Brain microvascular endothelial cell (primary cell): ENCODE measurements around the gene CARMIL1.

Experiments used
- DNase-seq: peaks from one replicate; pipeline ENCODE4 v3.0.0-alpha.2; 2020
- H3K27ac ChIP-seq: fragments of 250-450 bp; sonication (Bioruptor Pico); 2 replicates; pipeline ENCODE4 v1.5.1; 2020; ENCODE audit warnings: mild to moderate bottlenecking, moderate library complexity
- H3K27me3 ChIP-seq: fragments of 250-450 bp; sonication (Bioruptor Pico); replicated peaks from 2 replicates; pipeline ENCODE4 v1.5.1; 2020; ENCODE audit warnings: mild to moderate bottlenecking
- H3K36me3 ChIP-seq: fragments of 250-450 bp; sonication (Bioruptor Pico); replicated peaks from 2 replicates; pipeline ENCODE4 v1.5.1; 2020; ENCODE audit warnings: mild to moderate bottlenecking
- H3K4me3 ChIP-seq: 2 replicates; pipeline ENCODE4 v1.5.1; 2011; ENCODE audit warnings: low read depth, mild to moderate bottlenecking, control low read depth, low read length, moderate library complexity
- in situ Hi-C: cut with HindIII; loops from 2 replicates; pipeline ENCODE4 v1.10.0; 2017; ENCODE audit warnings: low sequenced_read_pairs, low pct_ligation_motif_present
- TF ChIP-seq, protein P1 (sequence below): IDR thresholded peaks from 2 replicates; pipeline ENCODE4 v1.5.1; 2011; ENCODE audit warnings: low read depth, mild to moderate bottlenecking, moderate library complexity, low read length, control low read depth, inconsistent platforms; ENCODE audit errors: missing control alignments

CARMIL1 gene

DNA sequence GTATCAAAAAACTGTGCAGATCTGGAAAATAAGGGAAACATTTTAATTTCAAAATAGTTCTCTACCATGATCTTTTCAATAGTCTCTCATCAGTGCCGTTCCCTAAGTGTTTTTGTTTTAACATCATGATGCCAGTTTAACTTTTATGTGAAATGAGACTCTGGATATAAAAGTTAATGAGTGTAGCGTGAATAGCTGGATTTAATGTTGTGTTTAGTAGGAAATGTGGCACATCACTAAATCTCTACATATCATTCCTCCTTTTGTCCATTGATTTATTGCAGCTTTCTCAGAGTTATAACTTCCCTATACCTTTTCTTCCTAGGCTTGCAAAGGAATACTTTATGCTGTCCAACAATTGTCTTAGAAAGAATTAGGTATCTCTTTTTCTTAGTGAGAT is 291.4 kb downstream of the CARMIL1 start:
- H3K4me3 ChIP-seq, result no peak overlapping the region
- TF ChIP-seq, protein P1, sequence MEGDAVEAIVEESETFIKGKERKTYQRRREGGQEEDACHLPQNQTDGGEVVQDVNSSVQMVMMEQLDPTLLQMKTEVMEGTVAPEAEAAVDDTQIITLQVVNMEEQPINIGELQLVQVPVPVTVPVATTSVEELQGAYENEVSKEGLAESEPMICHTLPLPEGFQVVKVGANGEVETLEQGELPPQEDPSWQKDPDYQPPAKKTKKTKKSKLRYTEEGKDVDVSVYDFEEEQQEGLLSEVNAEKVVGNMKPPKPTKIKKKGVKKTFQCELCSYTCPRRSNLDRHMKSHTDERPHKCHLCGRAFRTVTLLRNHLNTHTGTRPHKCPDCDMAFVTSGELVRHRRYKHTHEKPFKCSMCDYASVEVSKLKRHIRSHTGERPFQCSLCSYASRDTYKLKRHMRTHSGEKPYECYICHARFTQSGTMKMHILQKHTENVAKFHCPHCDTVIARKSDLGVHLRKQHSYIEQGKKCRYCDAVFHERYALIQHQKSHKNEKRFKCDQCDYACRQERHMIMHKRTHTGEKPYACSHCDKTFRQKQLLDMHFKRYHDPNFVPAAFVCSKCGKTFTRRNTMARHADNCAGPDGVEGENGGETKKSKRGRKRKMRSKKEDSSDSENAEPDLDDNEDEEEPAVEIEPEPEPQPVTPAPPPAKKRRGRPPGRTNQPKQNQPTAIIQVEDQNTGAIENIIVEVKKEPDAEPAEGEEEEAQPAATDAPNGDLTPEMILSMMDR, result no peak
- in situ Hi-C loops, result no loop called here

DNA sequence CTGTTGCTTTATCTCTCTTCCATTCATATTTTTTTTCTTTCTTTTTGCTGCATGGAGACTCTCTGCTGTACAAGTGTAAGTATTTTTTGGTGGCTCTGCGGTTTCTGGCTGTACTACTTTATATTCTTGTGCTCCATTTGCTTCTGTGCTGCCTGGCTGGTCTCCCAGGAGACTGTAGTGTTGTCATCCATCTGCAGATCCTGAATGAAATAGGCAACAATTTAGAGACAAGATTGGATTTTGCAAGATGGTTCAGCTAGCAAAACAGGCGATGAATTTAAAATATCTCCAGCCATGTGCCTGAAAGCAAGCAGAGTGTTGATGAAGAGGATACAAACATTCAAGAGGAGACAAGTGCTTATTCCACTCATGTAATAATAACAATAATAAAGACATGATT is 297.7 kb downstream of the CARMIL1 start:
- TF ChIP-seq, protein P1, result no peak
- Histone ChIP-seq H3K27ac (no peak overlapping the region), H3K36me3 (no peaks in the 10 kb centered on the region), H3K27me3 (no peaks in the 10 kb centered on the region), H3K4me3 (no peak overlapping the region)
- in situ Hi-C loops, result no loop called here
- no peak for DNase-seq

More for the DNA sequence above, 291.4 kb downstream of the CARMIL1 start:
- no peaks in the 10 kb centered on the region for H3K27me3 ChIP-seq
- no peaks in the 10 kb centered on the region for H3K36me3 ChIP-seq
- H3K27ac ChIP-seq, result no peak overlapping the region
- DNase-seq, result no peak

DNA sequence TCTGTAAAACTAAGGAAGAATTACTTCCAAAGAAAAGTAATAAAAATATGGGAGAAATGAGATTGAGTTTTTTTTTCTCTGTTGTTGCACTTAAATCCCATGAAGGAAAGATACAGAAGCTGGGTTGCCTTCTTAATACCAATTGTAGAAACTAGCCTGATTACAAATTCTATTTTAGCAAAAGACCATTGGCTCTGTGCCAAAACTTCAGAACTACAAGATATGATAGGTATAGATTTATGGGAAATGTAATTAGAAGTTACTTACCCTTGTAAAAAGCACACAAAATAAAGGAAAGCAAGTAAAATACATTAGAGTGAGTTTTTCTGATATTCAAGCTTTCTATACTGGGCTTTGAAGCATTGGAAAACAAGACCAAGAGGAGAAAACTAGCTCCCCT is 299.4 kb downstream of the CARMIL1 start:
- no peaks in the 10 kb centered on the region for H3K27me3 ChIP-seq
- TF ChIP-seq, protein P1, result no peak
- in situ Hi-C loops, result no loop called here
- DNase-seq, result no peak
- no peak overlapping the region for H3K4me3 ChIP-seq
- H3K27ac ChIP-seq, result no peak overlapping the region
- no peaks in the 10 kb centered on the region for H3K36me3 ChIP-seq

DNA sequence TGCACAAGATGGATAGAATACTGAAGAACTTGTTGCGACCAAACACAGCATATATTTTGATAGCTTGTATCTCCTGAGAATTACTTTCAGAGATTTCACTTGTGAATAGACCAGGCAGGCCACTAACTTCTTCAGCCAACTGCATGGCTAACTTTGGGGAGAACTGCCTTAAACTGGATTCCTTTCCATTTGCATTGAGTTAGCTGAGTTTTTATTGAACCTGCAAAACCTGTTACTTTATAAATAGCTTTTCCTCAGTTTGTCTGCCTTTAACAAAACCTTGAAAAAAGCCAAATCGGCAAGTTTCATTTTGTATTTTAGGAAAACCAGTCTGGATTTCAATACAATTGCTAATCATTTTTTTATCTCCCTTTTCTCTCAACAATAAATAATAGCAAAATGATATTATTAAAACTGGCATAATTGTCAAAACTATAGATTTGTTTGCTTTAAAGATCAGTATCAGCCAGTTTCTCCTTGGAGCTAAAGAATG is 300.3 kb downstream of the CARMIL1 start:
- no peak for DNase-seq
- H3K4me3 ChIP-seq, result no peak overlapping the region
- no peaks in the 10 kb centered on the region for H3K27me3 ChIP-seq
- no peak overlapping the region for H3K27ac ChIP-seq
- TF ChIP-seq, protein P1, result no peak
- no peaks in the 10 kb centered on the region for H3K36me3 ChIP-seq
- in situ Hi-C loops, result no loop called here

DNA sequence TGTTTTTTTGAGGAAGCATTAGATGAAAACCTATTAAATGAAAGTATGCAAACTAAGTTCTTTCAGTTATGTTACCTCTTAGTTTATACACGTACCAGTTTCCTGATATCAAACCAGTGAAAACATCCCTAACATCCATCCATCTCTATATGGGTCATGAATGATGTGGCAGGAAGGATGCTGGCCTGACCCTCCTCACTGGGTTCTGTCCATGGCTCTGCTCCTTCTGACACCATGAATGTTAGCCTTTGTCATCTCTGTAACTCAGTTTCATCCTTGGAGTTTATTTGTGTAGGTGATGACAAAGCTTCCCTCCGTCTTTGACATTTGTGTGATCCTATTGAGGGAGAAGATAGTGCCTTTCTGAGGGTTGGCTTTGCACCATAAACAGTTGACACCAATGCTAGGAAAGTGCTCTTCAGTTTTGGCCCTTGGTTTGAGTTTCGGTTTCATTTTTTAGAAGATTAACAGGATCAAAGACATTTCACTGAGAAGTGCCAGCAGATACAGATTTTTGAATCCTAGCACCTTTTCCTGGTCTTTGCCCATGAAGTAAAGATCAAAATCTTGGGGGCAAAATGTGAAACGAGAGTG is 300.8 kb downstream of the CARMIL1 start:
- Histone ChIP-seq H3K36me3 (no peaks in the 10 kb centered on the region), H3K27me3 (no peaks in the 10 kb centered on the region), H3K4me3 (no peak overlapping the region), H3K27ac (no peak overlapping the region)
- DNase-seq, result no peak
- TF ChIP-seq, protein P1, result no peak
- in situ Hi-C loops, result no loop called here

DNA sequence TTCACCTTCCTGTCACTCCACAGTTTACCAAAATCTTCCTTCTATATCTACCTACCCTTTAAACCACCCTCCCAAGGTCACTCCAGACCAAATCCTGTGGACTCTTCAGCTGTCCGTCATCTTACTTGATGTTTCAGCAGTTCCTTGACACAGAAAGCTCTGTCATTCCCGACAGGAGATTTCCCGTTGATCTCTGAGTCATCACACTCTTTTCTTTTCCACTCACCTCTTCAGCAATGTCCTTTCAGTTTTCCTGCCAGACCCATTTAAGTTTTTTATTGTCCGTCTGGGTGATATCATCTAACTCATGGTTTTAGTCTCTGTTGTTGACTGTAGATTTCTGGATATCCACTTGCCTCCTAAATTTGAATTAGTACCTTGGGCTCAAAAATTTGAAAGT is 302.9 kb downstream of the CARMIL1 start:
- in situ Hi-C loops, result no loop called here
- TF ChIP-seq, protein P1, result no peak
- no peak overlapping the region for H3K27ac ChIP-seq
- no peaks in the 10 kb centered on the region for H3K36me3 ChIP-seq
- no peak for DNase-seq
- no peaks in the 10 kb centered on the region for H3K27me3 ChIP-seq
- no peak overlapping the region for H3K4me3 ChIP-seq
